HG02759 (cell line): ENCODE measurements around the gene PLEKHB2.
"Not testable (repeated sequence)": the region's sequence is repeated elsewhere in the genome, so short reads cannot be mapped to it uniquely, and the experiment has no call there.

Experiments
- ATAC-seq: cut with Tn5 transposase; IDR thresholded peaks from one replicate; pipeline ENCODE4 v1.9.1; 2021; ENCODE audit warnings: mild to moderate bottlenecking, moderate library complexity; ENCODE audit not compliant: unreplicated experiment

Gene PLEKHB2, protein sequence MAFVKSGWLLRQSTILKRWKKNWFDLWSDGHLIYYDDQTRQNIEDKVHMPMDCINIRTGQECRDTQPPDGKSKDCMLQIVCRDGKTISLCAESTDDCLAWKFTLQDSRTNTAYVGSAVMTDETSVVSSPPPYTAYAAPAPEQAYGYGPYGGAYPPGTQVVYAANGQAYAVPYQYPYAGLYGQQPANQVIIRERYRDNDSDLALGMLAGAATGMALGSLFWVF

DNA sequence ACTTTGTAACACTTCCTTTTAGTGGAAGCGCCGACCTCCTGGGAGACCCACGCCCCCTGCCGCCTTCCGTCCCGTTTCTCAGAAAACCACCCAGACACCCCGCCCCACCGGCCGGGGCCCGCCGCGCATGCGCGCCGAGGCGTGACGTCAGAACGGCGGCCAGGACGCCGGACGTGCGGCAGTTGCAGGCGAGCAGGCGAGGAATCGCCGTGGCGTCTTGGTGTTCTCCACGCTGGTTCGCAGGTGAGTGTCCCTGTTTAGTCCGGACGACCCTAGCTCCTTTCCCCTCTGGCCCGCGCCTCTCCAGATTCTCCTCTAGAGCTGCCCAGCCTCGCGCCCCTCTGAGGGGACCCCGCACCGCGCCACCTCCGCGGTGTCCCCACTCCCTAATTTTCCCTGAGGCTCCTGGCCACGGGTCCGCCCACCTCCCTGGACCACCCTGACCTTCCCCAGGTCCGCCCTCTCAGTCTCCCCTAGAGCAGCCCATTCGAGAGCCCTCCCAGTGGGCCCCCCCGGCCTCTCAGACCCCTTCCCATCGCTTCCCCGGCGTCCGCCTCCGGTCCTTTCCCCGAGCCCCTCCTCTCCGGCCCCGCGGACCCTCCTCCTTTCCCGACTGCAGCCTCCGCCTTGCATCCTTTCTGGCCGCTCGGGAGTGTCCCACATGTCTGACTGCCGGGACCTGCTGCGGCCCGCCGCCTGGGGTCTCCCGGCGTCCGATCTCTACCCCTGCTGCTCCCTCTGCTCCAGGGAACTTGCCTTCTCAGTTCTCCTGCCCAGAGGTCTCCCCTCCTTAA lies at the start of gene PLEKHB2:
Gene PLEKHB2, plus strand, starts transcription at position 181 of the 794 bp plus-strand sequence. CDS start 15,606 bp downstream, outside the sequence.
- ATAC-seq: peak; percentile 79

DNA sequence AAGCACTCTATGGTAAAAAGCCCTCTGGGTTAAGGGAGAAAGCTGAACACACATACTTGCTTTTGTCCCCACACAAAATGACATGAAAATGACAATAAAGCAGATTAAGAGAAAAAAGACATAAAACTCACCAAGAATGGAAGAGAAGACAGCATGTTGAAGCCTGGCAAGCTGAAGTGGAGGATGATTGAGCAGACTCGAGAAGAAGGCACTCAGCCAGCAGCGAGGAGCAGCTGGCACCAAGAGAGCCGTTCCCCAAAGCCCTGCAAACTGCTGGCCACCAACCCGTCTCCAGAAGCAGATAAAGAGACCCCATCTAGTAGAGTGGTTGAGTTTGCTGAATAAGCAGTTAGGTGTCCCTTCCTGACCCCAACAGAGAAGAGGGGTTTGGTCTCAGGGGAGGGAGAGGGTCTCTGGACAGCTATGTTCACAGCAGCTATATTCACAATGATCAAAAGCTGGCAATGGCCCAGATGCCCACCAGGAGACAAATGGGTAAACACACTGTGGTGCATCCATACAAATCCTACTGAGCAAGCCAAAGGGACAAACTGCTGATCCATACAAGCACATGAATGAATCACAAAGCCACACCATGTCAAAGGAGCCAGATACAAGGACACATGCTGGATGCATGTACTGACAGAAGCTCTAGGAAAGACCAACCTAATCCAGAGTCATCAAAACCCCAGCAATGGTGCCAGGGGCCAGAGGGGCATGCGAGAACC lies 48.8 kb upstream of the PLEKHB2 start:
- ATAC-seq: no peak

DNA sequence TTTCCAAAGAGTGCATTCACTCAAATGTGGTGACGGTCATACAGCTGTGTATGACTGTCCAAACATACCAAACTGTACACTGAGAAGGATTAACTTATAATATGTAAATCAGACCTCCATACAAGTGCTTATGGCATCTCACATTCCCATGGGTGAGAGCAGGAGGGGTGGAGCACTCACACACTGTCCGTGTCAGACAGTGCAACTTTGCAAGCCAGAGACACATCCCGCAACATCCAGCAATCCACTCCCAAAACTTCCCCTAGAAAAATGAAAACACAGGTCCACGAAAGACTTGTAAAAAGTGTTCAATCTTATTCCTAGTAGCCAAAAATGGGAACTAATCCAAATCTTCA lies 48.2 kb upstream of the PLEKHB2 start:
- no peak for ATAC-seq

DNA sequence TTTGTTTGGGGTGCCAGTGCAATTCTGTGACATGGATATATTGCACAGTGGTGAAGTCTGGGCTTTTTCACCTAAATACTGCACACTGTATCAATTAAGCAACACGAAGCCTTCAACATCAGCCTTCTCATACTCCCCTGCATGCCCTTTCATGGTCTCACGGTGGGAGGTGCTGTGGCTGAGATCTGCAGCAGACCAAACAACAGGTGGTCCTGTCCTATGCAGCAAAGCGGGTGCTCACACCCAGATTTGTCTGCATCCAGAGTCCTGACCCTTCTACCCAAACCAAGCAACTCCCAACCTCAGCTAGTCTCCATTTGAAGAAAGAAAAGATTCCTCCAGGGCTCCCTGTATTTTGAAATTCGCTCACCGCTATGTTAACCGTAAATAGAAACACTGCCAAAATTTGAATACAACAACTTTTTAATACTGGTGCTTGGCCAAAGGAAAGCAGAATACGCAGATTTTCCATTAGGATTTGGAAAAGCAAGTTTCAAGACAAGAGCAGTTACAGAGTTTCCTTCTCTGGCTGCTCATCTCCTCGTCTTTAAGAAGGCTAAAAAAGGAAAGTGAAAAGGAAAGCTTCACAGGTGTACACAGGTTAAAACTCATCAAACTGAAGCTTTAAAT lies 46.8 kb upstream of the PLEKHB2 start:
- ATAC-seq: no peak

DNA sequence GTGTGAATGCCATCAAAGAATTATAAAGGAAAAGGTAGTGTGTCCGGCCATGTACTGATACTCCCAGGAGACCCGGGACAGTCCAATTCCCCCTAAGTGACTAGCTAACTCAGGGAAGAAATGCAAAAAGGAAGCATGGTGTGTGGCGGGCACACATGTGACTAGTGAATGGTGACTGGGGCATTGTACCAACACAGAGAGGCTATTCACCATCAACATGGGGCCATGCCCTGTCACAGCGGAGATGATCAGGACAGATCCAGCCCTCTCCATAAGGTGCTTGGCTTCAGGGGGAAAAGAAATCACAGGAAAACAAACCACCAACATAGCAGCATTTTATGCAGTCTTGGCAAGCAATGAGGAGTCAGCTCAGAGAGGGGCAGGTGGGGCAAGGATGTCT lies 46.2 kb upstream of the PLEKHB2 start:
- ATAC-seq: no peak

DNA sequence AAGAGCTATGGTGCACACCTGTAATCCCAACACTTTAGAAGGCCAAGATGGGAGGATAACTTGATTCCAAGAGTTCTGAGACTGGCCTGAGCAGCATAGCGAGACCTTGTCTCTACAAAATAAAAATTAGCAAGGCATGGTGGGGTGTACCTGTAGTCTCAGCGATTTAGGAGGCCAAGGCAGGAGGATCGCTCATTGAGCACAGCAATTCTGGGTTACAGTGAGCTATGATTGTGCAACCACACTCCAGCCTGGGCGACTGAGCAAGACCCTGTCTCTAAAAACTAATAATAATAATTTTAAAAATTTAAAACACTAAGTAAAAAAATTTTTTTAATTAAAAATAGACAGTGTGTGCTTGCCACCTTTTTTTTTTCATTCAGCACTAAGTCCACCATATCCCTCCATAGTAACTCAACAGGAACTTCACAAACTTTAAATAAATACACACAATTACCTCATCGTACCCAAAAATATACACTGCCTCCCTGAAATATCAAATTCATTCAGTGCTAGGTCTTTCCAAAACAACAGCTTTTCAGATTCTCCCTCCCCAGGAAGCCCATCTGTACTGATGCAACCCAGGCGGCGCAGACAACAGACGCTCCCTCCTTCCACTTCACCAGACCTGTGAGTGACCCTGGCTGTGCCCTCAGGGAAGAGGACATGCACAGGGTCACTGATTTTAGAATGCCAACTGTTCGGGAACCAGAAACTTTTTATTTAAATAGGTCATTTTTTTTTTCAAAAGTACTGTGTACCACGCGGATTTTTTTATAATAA lies 41.4 kb upstream of the PLEKHB2 start:
- no peak for ATAC-seq

DNA sequence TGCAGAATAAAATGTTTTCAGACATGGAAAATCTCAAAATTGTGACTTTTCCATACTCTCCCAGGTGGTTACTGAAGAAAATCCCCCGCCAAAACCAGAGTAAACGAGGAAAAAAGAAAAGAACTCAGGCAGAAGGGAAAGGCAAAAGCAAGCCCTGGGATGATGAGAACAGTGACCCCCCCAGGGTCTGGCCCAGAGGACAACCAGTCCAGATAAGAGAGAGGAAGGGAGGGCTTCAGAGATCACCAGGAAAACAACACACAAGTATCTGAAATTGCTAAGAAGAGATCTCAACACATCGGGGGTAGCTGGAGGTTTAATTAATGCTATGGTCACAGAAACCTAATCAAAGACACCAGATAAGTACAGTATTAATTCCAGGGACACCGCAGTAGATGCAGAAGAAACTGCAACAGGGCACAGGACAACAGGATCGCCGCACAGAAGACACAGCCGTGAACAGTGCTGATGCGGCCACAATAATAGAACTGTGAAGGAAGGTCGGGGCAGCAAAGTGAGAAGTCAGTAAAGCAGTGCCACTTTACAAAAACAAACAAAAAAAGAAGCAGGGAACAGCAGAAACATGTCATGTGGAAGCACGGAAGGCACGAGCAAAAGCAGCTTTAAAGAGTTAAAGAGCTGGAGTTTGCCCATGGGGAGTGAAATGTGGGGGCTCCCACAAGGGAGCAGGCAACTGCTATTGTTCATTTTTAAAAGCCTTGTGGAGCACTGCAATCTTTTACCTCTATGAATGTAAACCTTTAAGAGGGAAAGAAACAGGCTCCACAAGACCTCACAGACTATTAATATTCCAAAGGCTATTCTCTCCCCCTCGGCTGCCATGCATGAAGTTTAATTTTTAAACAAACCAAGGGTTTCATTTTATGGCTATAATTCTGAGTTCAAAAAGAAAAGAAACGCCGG lies 40.3 kb upstream of the PLEKHB2 start:
- no peak for ATAC-seq

DNA sequence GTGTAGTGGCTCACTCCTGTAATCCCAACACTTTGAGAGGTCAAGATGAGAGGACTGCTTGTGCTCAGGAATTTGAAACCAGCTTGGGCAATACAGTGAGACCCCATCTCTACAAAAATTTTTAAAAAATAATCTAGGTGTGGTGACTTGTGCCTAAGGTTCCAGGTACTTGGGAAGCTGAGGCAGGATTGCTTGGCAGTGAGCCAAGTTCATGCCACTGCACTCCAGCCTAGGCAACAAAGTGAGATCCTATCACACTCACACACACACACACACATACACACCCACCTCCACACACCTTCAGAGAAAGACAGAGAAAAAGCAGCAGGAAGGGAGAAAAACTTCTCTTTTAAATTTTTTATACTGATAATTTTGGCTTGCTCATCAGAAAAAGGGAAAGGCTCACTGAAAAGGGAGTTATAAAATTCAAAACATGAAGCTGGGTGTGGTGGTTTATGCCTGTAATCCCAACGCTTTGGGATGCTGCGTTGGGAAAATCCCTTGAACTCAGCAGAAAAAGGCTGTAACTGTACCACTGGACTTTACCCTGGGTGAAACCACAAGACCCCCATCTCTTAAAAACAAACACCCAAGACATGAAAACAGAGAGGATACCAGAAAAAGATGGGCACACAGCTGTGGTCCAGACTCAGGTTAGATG lies 37.5 kb upstream of the PLEKHB2 start:
- no peak for ATAC-seq

DNA sequence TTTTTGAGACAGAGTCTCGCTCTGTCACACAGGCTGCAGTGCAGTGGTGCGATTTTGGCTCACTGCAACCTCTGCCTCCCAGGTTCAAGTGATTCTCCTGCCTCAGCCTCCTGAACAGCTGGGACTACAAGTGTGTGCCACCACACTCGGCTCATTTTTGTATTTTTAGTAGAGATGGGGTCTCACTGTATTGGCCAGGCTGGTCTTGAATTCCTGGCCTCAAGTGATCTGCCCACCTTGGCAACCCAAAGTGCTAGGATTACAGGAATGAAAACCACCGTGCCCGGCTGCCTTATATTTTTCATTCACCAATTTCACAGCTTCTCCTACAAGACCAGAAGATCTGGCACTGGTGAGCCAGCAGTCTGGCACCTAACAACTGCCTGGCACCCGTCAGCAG lies 37.0 kb upstream of the PLEKHB2 start:
- ATAC-seq: not testable (repeated sequence)

DNA sequence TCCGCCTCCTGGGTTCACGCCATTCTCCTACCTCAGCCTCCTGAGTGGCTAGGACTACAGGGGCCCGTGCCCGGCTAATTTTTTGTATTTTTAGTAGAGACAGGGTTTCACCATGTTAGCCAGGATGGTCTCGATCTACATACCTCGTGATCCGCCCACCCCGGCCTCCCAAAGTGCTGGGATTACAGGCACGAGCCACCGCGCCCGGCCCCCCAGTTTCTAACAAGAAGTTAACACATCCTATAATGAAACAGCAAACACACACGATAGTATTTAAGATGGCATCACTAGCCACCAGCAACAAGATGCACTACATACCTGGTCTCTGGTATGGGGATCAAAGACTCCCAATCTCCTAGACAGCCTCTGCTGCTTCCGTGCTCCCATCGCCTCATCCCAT lies 29.6 kb upstream of the PLEKHB2 start:
- ATAC-seq: not testable (repeated sequence)

DNA sequence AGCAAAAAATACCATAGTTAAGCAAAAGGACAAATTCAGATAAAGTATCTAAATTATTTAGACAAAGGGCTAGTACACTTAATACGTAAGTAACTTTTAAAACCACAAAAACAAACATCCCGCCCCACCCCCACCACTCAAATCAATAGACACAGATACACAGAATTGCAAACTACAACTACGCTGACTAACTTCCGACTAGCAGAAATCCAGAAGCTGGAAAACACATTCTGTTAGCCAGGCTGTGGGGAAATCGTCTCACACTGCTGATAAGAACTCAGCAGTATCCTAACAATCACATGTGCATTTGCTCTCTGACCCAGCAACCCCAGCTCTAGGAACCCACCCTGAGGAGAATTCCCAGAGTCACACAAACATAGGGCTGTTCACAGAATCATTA lies 28.4 kb upstream of the PLEKHB2 start:
- no peak for ATAC-seq

DNA sequence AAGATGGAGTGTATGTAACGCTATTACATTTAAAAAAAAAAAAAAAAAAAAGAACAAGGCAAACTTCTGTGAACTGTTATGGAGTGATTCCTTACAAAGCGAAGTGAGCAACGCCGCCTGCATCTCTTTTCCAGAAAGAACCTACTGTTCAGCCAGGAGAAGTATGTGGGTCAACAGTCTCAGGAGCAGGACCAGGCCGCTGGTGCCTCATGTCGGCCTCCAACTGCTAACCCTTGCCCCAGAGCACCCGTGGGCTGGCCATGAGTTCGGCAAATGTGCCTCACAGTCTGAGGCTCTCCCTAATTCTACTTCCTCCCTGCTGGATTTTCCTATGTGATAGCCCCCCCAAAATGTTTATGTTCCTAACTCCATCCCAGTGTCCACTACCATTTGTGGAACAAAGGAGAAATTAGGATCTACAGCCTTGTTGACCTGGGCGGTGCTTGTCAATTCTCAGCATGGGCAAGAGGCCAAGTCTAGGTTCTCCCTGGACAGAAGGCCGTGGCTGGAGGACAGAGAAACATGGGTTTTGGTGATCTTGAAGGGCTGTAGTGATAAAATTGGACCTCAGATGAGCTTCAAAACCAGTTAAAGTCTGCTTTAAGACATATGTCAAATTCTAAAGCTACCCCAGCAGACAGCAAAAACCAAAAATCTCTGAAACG lies 27.8 kb upstream of the PLEKHB2 start:
- ATAC-seq: no peak

DNA sequence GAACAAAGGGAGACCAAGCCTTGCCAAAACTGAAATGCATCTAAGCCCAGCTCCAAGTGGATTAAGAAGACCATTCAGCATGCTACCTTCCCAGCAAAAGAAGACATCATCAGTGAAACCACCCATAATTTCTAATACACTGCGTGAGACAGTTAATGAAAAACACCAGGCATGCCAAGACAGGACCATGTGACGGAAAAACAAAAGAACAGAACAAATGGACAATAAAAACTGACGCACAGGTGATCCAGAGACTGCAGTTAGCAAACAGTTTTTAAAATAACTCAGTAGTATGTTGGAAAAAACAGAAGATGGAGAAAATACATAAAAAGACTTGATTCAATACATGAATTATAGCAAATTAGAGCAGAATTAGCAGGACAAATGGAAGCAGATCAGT lies 27.2 kb upstream of the PLEKHB2 start:
- no peak for ATAC-seq

DNA sequence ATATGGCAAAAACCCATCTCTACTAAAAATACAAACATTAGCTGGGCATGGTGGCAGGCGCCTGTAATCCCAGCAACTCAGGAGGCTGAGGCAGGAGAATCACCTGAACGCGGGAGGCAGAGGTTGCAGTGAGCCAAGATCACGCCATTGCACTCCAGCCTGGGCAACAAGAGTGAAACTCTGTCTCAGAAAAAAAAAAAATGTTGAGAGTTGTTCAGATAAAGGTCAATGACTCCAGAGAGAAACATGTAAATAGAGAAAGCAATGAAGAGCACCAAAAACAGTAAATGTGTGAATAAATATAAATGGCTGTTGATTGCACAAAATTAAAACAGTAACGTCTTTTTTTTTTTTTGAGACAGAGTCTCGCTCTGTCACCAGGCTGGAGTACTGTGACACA lies 25.2 kb upstream of the PLEKHB2 start:
- ATAC-seq: not testable (repeated sequence)

DNA sequence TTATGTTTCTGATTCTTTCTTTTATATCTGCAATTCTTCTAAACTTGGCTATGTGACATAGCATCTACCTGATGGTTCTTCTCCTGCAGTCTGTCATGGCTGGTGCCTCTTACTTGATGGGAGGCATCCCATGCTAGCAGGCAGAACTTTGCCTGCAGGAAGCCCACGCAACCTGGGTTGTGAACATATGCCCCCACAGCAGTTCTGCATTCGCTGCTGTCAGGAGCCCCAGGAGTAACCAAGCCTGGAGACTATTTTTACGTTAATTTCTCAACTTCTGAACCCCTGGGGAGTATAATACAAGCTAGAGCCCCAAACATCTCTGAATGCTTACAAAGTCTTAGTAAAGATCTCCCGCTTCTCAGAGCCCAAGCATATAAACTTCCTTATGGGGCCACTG lies 23.9 kb upstream of the PLEKHB2 start:
- ATAC-seq: no peak

DNA sequence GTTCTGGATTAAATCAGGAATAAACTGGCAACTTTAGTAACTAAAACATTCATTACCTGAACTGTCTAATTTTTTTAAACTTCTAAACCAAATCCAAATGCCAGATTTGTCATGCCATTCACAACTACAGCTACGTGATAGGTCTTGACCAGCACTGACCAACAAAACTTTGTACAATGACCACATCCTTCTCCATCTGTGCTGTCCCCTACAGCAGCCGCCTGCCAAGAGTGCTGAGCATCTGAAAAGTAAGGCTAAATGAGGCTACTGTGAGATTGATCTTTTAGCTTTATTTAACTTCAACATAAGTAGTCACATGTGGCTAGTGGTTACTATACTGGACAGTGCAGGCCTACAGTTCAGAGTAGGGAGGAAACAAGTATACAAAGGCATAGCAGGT lies 19.5 kb upstream of the PLEKHB2 start:
- no peak for ATAC-seq

DNA sequence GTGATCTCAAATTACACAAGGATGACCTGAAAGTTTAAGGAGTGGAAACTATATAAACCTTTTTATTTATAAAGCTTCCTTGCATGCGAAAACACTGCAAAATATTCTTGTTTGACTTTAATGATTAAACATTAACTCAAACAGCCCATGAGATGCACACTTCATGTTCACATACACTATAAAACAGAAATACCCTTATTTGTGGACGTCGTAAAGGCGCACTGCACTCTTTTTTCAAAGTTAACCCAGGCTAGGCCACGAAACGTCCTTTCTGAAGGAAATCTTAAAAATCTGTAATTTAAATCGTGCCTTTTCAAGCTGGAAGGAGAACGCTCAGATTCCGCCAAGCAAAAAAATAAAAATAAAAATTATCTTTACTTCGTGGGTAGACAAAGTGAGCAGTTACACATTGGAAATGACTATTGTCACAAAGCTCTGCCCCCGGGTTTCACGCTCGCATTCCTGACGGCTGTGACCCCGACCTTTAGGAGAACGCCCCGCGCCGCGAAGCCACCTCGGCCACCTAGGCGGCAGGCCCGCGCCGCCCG lies 12.6 kb upstream of the PLEKHB2 start:
- ATAC-seq: no peak

DNA sequence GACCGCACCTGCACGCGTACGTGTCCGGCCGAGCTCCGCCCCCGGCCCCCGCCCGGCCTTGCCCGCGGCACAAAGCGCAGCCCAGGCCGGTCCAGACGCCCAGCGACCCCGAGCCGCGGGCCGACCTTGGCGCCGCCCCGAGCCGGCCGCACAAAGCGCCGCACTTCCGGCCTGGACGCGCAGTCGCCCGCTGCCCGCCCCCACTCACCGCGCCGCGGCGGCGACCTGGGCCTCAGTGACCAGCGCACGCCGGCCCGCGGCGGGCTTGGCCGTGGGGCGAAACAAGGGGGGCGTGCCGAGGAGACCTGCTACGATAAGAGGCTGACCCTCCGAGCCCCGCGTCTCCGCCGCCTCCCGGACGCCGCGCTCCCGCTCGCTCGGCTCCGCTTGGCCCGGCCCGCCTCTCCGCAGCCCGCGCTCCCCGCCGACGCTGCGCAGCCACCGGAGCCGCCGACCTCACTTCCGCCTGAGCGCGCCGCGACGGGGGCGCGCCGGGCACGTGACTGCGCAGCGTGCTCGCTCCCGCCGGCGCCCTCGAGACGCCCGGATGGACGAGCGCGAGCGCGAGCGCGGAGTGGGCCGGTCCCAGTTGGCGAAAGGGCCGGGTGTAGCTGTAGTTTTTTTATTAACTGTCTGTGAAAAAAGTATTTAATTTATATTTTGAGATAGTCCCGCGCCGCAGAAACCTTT lies 12.0 kb upstream of the PLEKHB2 start, which contains the start of gene FAM168B:
Gene FAM168B, minus strand, starts transcription at position 455 of the 690 bp plus-strand sequence. CDS start 10,814 bp downstream, outside the sequence.
- ATAC-seq: peak; percentile 87
